HG03571 (cell line): ENCODE measurements around the gene VHLL.

ENCODE experiments used
- ATAC-seq: cut with Tn5 transposase; IDR thresholded peaks from one replicate; pipeline ENCODE4 v1.9.1; 2021; ENCODE audit not compliant: unreplicated experiment

Gene VHLL

GRCh38 chr1:156291226-156292061 is 7.7 kb downstream of the VHLL start:
- no peak for ATAC-seq

GRCh38 chr1:156289857-156290256 is 9.2 kb downstream of the VHLL start:
- no peak for ATAC-seq

- ATAC-seq = no peak
These were observed 13.0 kb downstream of the VHLL start for GRCh38 chr1:156286061-156286460.

GRCh38 chr1:156285437-156285836 is 13.7 kb downstream of the VHLL start:
- no peak for ATAC-seq

- ATAC-seq = no peak
These were observed 14.3 kb downstream of the VHLL start for GRCh38 chr1:156284757-156285156.

- no peak for ATAC-seq
These were observed 15.0 kb downstream of the VHLL start, which contains the start of gene TMEM79 for GRCh38 chr1:156284112-156284511. TMEM79 (plus strand) TSS chr1:156284325; CDS start chr1:156285227, 902 bp downstream.

- ATAC-seq = no peak
These were observed 15.6 kb downstream of the VHLL start for GRCh38 chr1:156283521-156283920.

GRCh38 chr1:156282479-156283222 is 16.5 kb downstream of the VHLL start, which contains the start of gene SMG5:
SMG5 (minus strand) TSS chr1:156282825; CDS start chr1:156282680, 145 bp downstream.
- peak; percentile 79 for ATAC-seq

GRCh38 chr1:156281693-156282478 is 17.2 kb downstream of the VHLL start:
- no peak for ATAC-seq

GRCh38 chr1:156281281-156281680 is 17.8 kb downstream of the VHLL start:
- ATAC-seq = no peak

GRCh38 chr1:156279837-156280236 is 19.3 kb downstream of the VHLL start:
- no peak for ATAC-seq

- ATAC-seq = no peak
These were observed 22.1 kb downstream of the VHLL start for GRCh38 chr1:156276966-156277381.

- no peak for ATAC-seq
These were observed 22.6 kb downstream of the VHLL start for GRCh38 chr1:156276532-156276931.

- no peak for ATAC-seq
These were observed 28.8 kb downstream of the VHLL start for GRCh38 chr1:156270314-156270713.

- ATAC-seq = no peak
These were observed 30.8 kb downstream of the VHLL start for GRCh38 chr1:156268336-156268735.

GRCh38 chr1:156266051-156266450 is 33.1 kb downstream of the VHLL start:
- ATAC-seq = no peak

- ATAC-seq = no peak
These were observed 35.8 kb downstream of the VHLL start for GRCh38 chr1:156263288-156263655.

GRCh38 chr1:156262461-156263287 is 36.4 kb downstream of the VHLL start:
- ATAC-seq = no peak

GRCh38 chr1:156260896-156261295 is 38.2 kb downstream of the VHLL start:
- no peak for ATAC-seq

GRCh38 chr1:156259805-156260204 is 39.3 kb downstream of the VHLL start:
- ATAC-seq = no peak
